Tibial nerve (tissue), 4 donors: Measurements from ENCODE around the gene DNLZ.

Experiments used
- EP300 ChIP-seq, 2 donors: sonication (generic); formaldehyde crosslinking; IDR thresholded peaks; one replicate each; pipeline ENCODE4 v1.6.1; 2017; ENCODE audit warnings: antibody characterized with exemption in 2 of 2, mild to moderate bottlenecking in 1 of 2
- POLR2A ChIP-seq, 2 donors: fragments of 450-650 bp; IDR thresholded peaks; one replicate each; pipeline ENCODE4 v1.6.1; 2017; ENCODE audit warnings: antibody characterized with exemption in 2 of 2, mild to moderate bottlenecking in 2 of 2, moderate library complexity in 2 of 2
- TF ChIP-seq, protein P1 (sequence below), 5 experiments: fragments of 200-600 bp in 3 of 5; fragments of 450-650 bp in 2 of 5; sonication (generic) in 3 of 5; IDR thresholded peaks; one replicate each; pipeline ENCODE4 v1.5.1; 2016 to 2019; ENCODE audit warnings: antibody characterized with exemption in 5 of 5, mild to moderate bottlenecking in 3 of 5, moderate library complexity in 2 of 5

DNA sequence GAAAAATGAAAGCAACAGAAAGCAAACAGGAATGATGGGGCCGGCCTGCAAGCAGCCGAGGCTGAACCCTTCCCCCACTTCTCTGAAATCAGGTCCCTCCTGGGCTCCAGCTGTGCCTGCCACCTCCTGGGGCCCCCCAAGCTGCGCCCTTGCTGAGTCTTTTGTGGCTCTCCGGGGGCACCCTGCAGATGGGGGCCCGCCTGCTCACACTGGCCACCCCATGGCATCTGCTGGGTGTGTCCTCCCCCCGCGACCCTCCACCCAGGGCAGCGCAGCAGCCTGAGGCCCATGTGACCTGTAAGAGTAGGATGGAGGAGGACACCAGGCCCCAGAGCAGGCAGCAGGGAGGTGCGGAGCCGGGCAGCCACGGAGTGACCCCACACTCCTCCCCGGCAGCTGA is 30.5 kb downstream of the DNLZ start:
- TF ChIP-seq, protein P1, sequence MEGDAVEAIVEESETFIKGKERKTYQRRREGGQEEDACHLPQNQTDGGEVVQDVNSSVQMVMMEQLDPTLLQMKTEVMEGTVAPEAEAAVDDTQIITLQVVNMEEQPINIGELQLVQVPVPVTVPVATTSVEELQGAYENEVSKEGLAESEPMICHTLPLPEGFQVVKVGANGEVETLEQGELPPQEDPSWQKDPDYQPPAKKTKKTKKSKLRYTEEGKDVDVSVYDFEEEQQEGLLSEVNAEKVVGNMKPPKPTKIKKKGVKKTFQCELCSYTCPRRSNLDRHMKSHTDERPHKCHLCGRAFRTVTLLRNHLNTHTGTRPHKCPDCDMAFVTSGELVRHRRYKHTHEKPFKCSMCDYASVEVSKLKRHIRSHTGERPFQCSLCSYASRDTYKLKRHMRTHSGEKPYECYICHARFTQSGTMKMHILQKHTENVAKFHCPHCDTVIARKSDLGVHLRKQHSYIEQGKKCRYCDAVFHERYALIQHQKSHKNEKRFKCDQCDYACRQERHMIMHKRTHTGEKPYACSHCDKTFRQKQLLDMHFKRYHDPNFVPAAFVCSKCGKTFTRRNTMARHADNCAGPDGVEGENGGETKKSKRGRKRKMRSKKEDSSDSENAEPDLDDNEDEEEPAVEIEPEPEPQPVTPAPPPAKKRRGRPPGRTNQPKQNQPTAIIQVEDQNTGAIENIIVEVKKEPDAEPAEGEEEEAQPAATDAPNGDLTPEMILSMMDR (IDR thresholded peaks at IDR 0.05): no peak
- no peak for TF ChIP-seq EP300 (IDR thresholded peaks at IDR 0.05)
- no peak for TF ChIP-seq POLR2A (IDR thresholded peaks at IDR 0.05)
